ENCODE results near the gene CLDN20. TPM values are rescaled to one million over a fixed set of nuclear protein-coding genes. Genes with fewer than 3 reads are reported as not detected.

Gene CLDN20
- total and polyA plus RNA-seq, 2 donors (not counting 3 experiments of a cell fraction or from before 2014, with no cell fraction given), result not detected

DNA sequence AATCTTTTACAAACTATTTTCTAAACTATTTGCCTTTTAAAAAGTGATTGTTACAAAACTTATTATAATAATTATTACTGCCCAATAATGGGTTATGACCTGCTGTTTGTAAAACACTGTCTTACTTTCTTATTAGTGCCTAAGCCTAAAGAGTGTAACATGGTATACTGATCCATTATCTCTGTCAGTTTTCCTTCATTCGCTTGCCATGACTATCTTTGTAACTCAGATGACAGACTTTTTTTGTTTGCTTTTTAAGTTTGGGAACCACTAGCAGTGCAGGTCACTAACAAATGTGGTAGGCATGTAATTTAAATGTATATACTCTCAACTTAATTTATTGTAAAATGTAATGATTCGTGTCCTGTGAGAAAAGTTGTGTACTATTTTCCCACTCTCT lies 60.4 kb downstream of the CLDN20 start:
- Histone ChIP-seq H3K36me3 (ENCODE audit: control insufficient read depth in 2 of 2, extremely low read depth in 1 of 2, insufficient read depth in 2 of 2, low read length in 2 of 2) (no peaks in the 10 kb centered on the region), H3K27me3 (ENCODE audit: control insufficient read depth in 2 of 2, insufficient read depth in 2 of 2, low read length in 2 of 2) (no peaks in the 10 kb centered on the region), H3K79me2 (ENCODE audit: control insufficient read depth, insufficient read depth, low read length) (no peaks in the 10 kb centered on the region), H3K9me1 (replicated peaks; ENCODE audit: control insufficient read depth, extremely low read depth, insufficient read depth, low read length) (no peaks in the 10 kb centered on the region), H2AFZ (ENCODE audit: low read depth, low read length) (no peak overlapping the region), H3K27ac (ENCODE audit: insufficient read depth, low read depth, low read length) (no peak overlapping the region), H3K4me1 (ENCODE audit: control insufficient read depth, extremely low read depth, insufficient read depth, low read length) (peaks cover 9% of the 10 kb centered on the region), H3K9me3 (replicated peaks; ENCODE audit: control insufficient read depth, insufficient read depth, low read length) (no peaks in the 10 kb centered on the region), H4K20me1 (replicated peaks; ENCODE audit: control insufficient read depth, extremely low read depth, insufficient read depth, low read length) (no peaks in the 10 kb centered on the region), H3K9ac (replicated peaks; ENCODE audit: extremely low read depth, insufficient read depth, low read length) (no peak overlapping the region), H3K4me3 (replicated peaks in 1 of 3; ENCODE audit: insufficient read depth in 1 of 3, low read depth in 1 of 3, low read length in 3 of 3) (no peak overlapping the region), H3K4me2 (ENCODE audit: insufficient read depth, low read length) (no peak overlapping the region)
- FAIRE-seq (no peak), DNase-seq (ENCODE audit: low read depth, low spot score) (no peak)
- dilution Hi-C loops (cut with MboI; ENCODE audit: extremely low pct_ligation_motif_present, low sequenced_read_pairs), result no loop called here
- intact Hi-C loops (cut with micrococcal nuclease), result loop anchor here (10.0 kb wide), 3 partner anchors 381 to 1361 kb away; no protein-coding TSS in a partner anchor
- ChIA-PET CTCF (interaction anchor here (1.2 to 2.1 kb wide), 3 partner anchors 9 to 205 kb away, joined by 3 to 9 read pairs (median 3); no protein-coding TSS in a partner anchor), POLR2A (no interaction called here)
- TF ChIP-seq, protein P1, sequence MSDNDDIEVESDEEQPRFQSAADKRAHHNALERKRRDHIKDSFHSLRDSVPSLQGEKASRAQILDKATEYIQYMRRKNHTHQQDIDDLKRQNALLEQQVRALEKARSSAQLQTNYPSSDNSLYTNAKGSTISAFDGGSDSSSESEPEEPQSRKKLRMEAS (IDR thresholded peaks at IDR 0.05; ENCODE audit: insufficient read depth, insufficient read length), result no peak
- TF ChIP-seq POLR2A (IDR thresholded peaks at IDR 0.05; ENCODE audit: low read depth, low read length), result no peak
- no peak for TF ChIP-seq FOS (IDR thresholded peaks at IDR 0.05; ENCODE audit: borderline replicate concordance, insufficient read depth, low read length)
- no peak for TF ChIP-seq EZH2 (IDR thresholded peaks at IDR 0.05; ENCODE audit: borderline replicate concordance, low read depth, low read length, severe bottlenecking)
- TF ChIP-seq, protein P2, sequence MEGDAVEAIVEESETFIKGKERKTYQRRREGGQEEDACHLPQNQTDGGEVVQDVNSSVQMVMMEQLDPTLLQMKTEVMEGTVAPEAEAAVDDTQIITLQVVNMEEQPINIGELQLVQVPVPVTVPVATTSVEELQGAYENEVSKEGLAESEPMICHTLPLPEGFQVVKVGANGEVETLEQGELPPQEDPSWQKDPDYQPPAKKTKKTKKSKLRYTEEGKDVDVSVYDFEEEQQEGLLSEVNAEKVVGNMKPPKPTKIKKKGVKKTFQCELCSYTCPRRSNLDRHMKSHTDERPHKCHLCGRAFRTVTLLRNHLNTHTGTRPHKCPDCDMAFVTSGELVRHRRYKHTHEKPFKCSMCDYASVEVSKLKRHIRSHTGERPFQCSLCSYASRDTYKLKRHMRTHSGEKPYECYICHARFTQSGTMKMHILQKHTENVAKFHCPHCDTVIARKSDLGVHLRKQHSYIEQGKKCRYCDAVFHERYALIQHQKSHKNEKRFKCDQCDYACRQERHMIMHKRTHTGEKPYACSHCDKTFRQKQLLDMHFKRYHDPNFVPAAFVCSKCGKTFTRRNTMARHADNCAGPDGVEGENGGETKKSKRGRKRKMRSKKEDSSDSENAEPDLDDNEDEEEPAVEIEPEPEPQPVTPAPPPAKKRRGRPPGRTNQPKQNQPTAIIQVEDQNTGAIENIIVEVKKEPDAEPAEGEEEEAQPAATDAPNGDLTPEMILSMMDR (IDR thresholded peaks at IDR 0.05; ENCODE audit: extremely low read depth in 1 of 2, insufficient read depth in 1 of 2, low read depth in 1 of 2, low read length in 2 of 2), result no peak
- TF ChIP-seq POLR2AphosphoS5 (IDR thresholded peaks at IDR 0.05; ENCODE audit: insufficient read depth, low read depth, low read length), result no peak
- TF ChIP-seq MYC (IDR thresholded peaks at IDR 0.05; ENCODE audit: low read depth, low read length), result no peak
- TF ChIP-seq JUN (IDR thresholded peaks at IDR 0.05; ENCODE audit: borderline replicate concordance, insufficient read depth, insufficient read length, low read depth), result no peak
- TF ChIP-seq GATA2 (IDR thresholded peaks at IDR 0.05; ENCODE audit: insufficient read depth, insufficient read length, low read depth, low read length), result no peak
- BruUV-seq (replicated peaks), result no TSS peak

All from endothelial cell of umbilical vein (primary cell).